Right lobe of liver (tissue), 4 donors: Measurements from ENCODE around the gene TNIK.

Experiments
- CTCF ChIP-seq, 4 donors: fragments of 200-600 bp in 3 of 4; fragments of 450-650 bp in 1 of 4; IDR thresholded peaks; one replicate each; pipeline versions ENCODE4 v1.5.1 to v1.8.0; 2016 to 2022; ENCODE audit warnings: antibody characterized with exemption in 4 of 4, mild to moderate bottlenecking in 2 of 4
- POLR2A ChIP-seq: fragments of 450-650 bp; IDR thresholded peaks from one replicate; pipeline ENCODE4 v1.6.1; 2017; ENCODE audit warnings: antibody characterized with exemption, mild to moderate bottlenecking
- donor health status: DM: no; HTN: no; CAD: no.
- donor health status: DM: no; HTN: no; CAD: no.
- donor health status: DM: no; HTN: yes; CAD: no.

DNA sequence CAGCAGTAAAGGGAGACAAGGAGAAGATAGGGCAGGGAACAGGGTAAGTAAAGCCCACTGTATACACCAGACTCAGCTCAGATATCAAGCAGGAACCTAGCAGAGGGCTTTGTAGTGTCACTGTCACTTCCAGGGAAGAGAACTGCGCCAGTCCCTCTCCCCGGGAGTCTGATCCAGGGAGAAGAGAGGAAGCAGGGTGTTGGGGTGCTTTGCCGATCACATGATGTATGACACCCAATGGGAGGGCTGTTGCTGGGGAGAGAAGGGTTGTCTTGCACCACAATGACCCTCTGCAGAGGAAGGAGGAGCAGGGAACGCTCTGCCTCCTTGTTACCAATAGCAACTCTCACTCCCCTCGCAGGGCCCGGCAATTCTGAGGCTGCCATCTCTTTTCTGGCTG is 286.5 kb downstream of the TNIK start:
- TF ChIP-seq CTCF (IDR thresholded peaks at IDR 0.05) (no peak), POLR2A (no peak)
